ENCODE measurements around the gene SMIM35. TPM values are rescaled to one million over a fixed set of nuclear protein-coding genes. Genes with fewer than 3 reads are reported as not detected.

SMIM35 gene
- total and polyA plus RNA-seq, 2 of the 4 experiments (the other 2 are of a cell fraction), result not detected

- ChIA-PET CTCF (no interaction called here), POLR2A (ENCODE audit: unreplicated experiment) (no interaction called here)
- dilution Hi-C loops (cut with HindIII; ENCODE audit: low sequenced_read_pairs, unreplicated experiment) (no loop called here), in situ Hi-C loops (cut with MboI; ENCODE audit: low sequenced_read_pairs) (no loop called here), intact Hi-C loops (cut with micrococcal nuclease) (no loop called here)
- no peaks in the 10 kb centered on the region for H3K36me3 ChIP-seq (ENCODE audit: control insufficient read depth, insufficient read depth, low read length)
- no peak overlapping the region for H2BK15ac ChIP-seq (ENCODE audit: low read depth, low read length)
- no peak overlapping the region for H4K8ac ChIP-seq (ENCODE audit: low read depth in 2 of 2, low read length in 2 of 2)
- TF ChIP-seq FOS (IDR thresholded peaks at IDR 0.05; ENCODE audit: low read depth, low read length), result no peak
- no peak for TF ChIP-seq SMC3 (IDR thresholded peaks at IDR 0.05; ENCODE audit: low read depth, low read length)
- no peak for TF ChIP-seq MAZ (IDR thresholded peaks at IDR 0.05; ENCODE audit: borderline replicate concordance, low read depth, low read length)
- TF ChIP-seq NFE2L2 (IDR thresholded peaks at IDR 0.05; ENCODE audit: low read depth, low read length), result no peak
- no peak for TF ChIP-seq POLR2A (IDR thresholded peaks at IDR 0.05; ENCODE audit: low read depth, low read length)
- TF ChIP-seq CTCF (conservative IDR thresholded peaks at IDR 0.05; ENCODE audit: low read depth, low read length), result no peak
- TF ChIP-seq MAFK (IDR thresholded peaks at IDR 0.05; ENCODE audit: low read depth, low read length), result no peak
- no peak for TF ChIP-seq CEBPB (IDR thresholded peaks at IDR 0.05; ENCODE audit: low read depth, low read length)
- no peak for TF ChIP-seq BHLHE40 (IDR thresholded peaks at IDR 0.05; ENCODE audit: low read depth, low read length)
- no peak for TF ChIP-seq RFX5 (IDR thresholded peaks at IDR 0.05; ENCODE audit: low read depth, low read length)
- no peak for TF ChIP-seq RAD21 (IDR thresholded peaks at IDR 0.05; ENCODE audit: low read length)
- no peak for TF ChIP-seq USF2 (IDR thresholded peaks at IDR 0.05; ENCODE audit: low read depth, low read length)
- TF ChIP-seq CHD1 (IDR thresholded peaks at IDR 0.05; ENCODE audit: low read depth, low read length), result no peak
- TF ChIP-seq MXI1 (IDR thresholded peaks at IDR 0.05; ENCODE audit: borderline replicate concordance, low read depth, low read length), result no peak
- no peak for TF ChIP-seq ELK1 (IDR thresholded peaks at IDR 0.05; ENCODE audit: borderline replicate concordance, low read depth, low read length)
- TF ChIP-seq RCOR1 (IDR thresholded peaks at IDR 0.05; ENCODE audit: insufficient replicate concordance, low read length), result no peak
- no peaks in the 10 kb centered on the region for H3K9me3 ChIP-seq (ENCODE audit: control insufficient read depth, insufficient read depth, low read length)
- no peak overlapping the region for H2BK5ac ChIP-seq (ENCODE audit: low read depth, low read length, poor library complexity, severe bottlenecking)
- H3K9me1 ChIP-seq (ENCODE audit: insufficient read depth, low read length), result no peaks in the 10 kb centered on the region
- BruUV-seq (replicated peaks), result no TSS peak
- H3K4ac ChIP-seq (ENCODE audit: low read depth, low read length), result no peak overlapping the region
- no peak overlapping the region for H3K18ac ChIP-seq (ENCODE audit: low read depth, low read length)
- H3K27me3 ChIP-seq (ENCODE audit: control insufficient read depth, insufficient read depth, low read length), result no peaks in the 10 kb centered on the region; the same call in 1 of the 2 replicates
- H3K56ac ChIP-seq (ENCODE audit: extremely low read depth, insufficient read depth, low read length), result no peak overlapping the region
- WGBS, 2 experiments (ENCODE audit: extremely low coverage in 2 of 2, insufficient read length in 1 of 2), result 38% methylated on average over 2 of the region's 8 CpGs; no CpG with 5 or more reads in 1 of the 2 experiments
- H2AK5ac ChIP-seq (ENCODE audit: low read depth, low read length), result no peak overlapping the region
- no peak overlapping the region for H3K27ac ChIP-seq (ENCODE audit: insufficient read depth, low read length)
- no peaks in the 10 kb centered on the region for H3K4me1 ChIP-seq (ENCODE audit: control insufficient read depth, insufficient read depth, low read length)
- no peaks in the 10 kb centered on the region for H3K79me1 ChIP-seq (ENCODE audit: low read depth in 1 of 2, low read length in 2 of 2)
- H4K91ac ChIP-seq (ENCODE audit: insufficient read depth, low read depth, low read length), result no peak overlapping the region
- no peak overlapping the region for H3K14ac ChIP-seq (replicated peaks; ENCODE audit: low read depth, low read length)
- no peak overlapping the region for H2AK9ac ChIP-seq (replicated peaks; ENCODE audit: low read depth, low read length, poor library complexity)
- H4K5ac ChIP-seq (ENCODE audit: low read depth, low read length), result no peak overlapping the region
- no peak overlapping the region for H2BK120ac ChIP-seq (ENCODE audit: low read depth, low read length)
- ATAC-seq (ENCODE audit: low read depth), result no peak
- no peak overlapping the region for H3K4me3 ChIP-seq (ENCODE audit: insufficient read depth, low read depth, low read length)
- no peak for DNase-seq
- no peak overlapping the region for H2BK20ac ChIP-seq (ENCODE audit: low read depth, low read length)
- H4K20me1 ChIP-seq (ENCODE audit: insufficient read depth, low read length), result no peaks in the 10 kb centered on the region
- no peak overlapping the region for H2AFZ ChIP-seq (replicated peaks; ENCODE audit: low read length, poor library complexity)
- H3K9ac ChIP-seq (ENCODE audit: low read depth, low read length), result no peak overlapping the region
- H3K4me2 ChIP-seq (ENCODE audit: low read depth, low read length), result no peak overlapping the region
- no peak overlapping the region for H3K23ac ChIP-seq (ENCODE audit: low read depth, low read length)
Observed at GRCh38 chr11:118067006-118067405, 19.8 kb downstream of the SMIM35 start.
